Stomach (tissue), 4 donors: Measurements from ENCODE around the gene RPL22L1.
"Not testable (repeated sequence)": the region's sequence is repeated elsewhere in the genome, so short reads cannot be mapped to it uniquely, and the experiment has no call there.

ENCODE experiments used
- CTCF ChIP-seq, 7 experiments: fragments of 450-650 bp in 4 of 7; fragments of 200-600 bp in 3 of 7; sonication (generic) in 3 of 7; IDR thresholded peaks; one replicate each; pipeline ENCODE4 v1.5.1; 2016 to 2019; ENCODE audit warnings: antibody characterized with exemption in 7 of 7, control low read depth in 2 of 7, mild to moderate bottlenecking in 1 of 7
- EP300 ChIP-seq: sonication (generic); formaldehyde crosslinking; IDR thresholded peaks from one replicate; pipeline ENCODE4 v1.6.1; 2017; ENCODE audit warnings: antibody characterized with exemption

- not testable (repeated sequence) for TF ChIP-seq CTCF (IDR thresholded peaks at IDR 0.05); EP300
Measured at GRCh38 chr3:170878688-170879087, 8.7 kb upstream of the RPL22L1 start.
